Naive thymus-derived CD4-positive, alpha-beta T cell (primary cell): ENCODE results near the gene SYT1. TPM values are rescaled to one million over a fixed set of nuclear protein-coding genes. Genes with fewer than 3 reads are reported as not detected.

Experiments used
- ATAC-seq: fragments of 150-1000 bp; cut with Tn5 transposase; 2 replicates; pipeline ENCODE4 v1.10.0; 2021; ENCODE audit warnings: mild to moderate bottlenecking, moderate library complexity
- CTCF ChIA-PET: fragments of 350-600 bp; sonication (Branson Sonifier 250); formaldehyde crosslinking; loops from one replicate; lab custom pipeline; 2021; ENCODE audit warnings: antibody characterized with exemption; lab: Charles Lee
- POLR2A ChIA-PET: fragments of 350-600 bp; sonication (Branson Sonifier 250); formaldehyde crosslinking; loops from one replicate; lab custom pipeline; 2021; ENCODE audit warnings: antibody characterized with exemption, inconsistent platforms; lab: Charles Lee
- DNase-seq, 9 donors: peaks; one replicate each; pipeline versions ENCODE4 v3.0.0 to v3.0.0-alpha.2; 2020 to 2022; ENCODE audit warnings: mixed read lengths in 1 of 9
- H3K27ac ChIP-seq: one replicate; pipeline ENCODE4 v1.7.0; 2013; ENCODE audit warnings: mild to moderate bottlenecking, low read depth, low read length, moderate library complexity
- H3K27me3 ChIP-seq, 2 donors: one replicate each; pipeline ENCODE4 v1.7.0; 2013; ENCODE audit warnings: low read length in 2 of 2, mild to moderate bottlenecking in 2 of 2, moderate library complexity in 2 of 2; ENCODE audit not compliant: control insufficient read depth in 2 of 2, insufficient read depth in 2 of 2
- H3K36me3 ChIP-seq, 3 experiments: 1 replicate in 2 of 3; 2 replicates in 1 of 3; pipeline ENCODE4 v1.7.0; 2013; ENCODE audit warnings: low read length in 3 of 3, mild to moderate bottlenecking in 3 of 3, moderate library complexity in 1 of 3; ENCODE audit not compliant: insufficient read depth in 3 of 3, control insufficient read depth in 2 of 3
- H3K4me1 ChIP-seq, 2 donors: one replicate each; pipeline ENCODE4 v1.7.0; 2013; ENCODE audit warnings: low read length in 2 of 2, mild to moderate bottlenecking in 2 of 2, moderate library complexity in 1 of 2; ENCODE audit not compliant: control insufficient read depth in 2 of 2, insufficient read depth in 2 of 2
- H3K4me3 ChIP-seq: 2 replicates; pipeline ENCODE4 v1.7.0; 2013; ENCODE audit warnings: mild to moderate bottlenecking, low read length
- H3K9me3 ChIP-seq, 3 experiments: 1 replicate in 2 of 3; 2 replicates in 1 of 3; pipeline ENCODE4 v1.7.0; 2013; ENCODE audit warnings: low read length in 3 of 3; ENCODE audit not compliant: control insufficient read depth in 2 of 3
- H3K27ac Mint-ChIP-seq, 9 donors: one replicate each; pipeline ENCODE4 v1.8.0; 2020 to 2022; ENCODE audit warnings: mixed read lengths in 9 of 9, mild to moderate bottlenecking in 8 of 9, moderate library complexity in 5 of 9, inconsistent platforms in 2 of 9
- H3K27me3 Mint-ChIP-seq, 5 donors: one replicate each; pipeline ENCODE4 v1.8.0; 2021 to 2022; ENCODE audit warnings: mixed read lengths in 5 of 5, mild to moderate bottlenecking in 1 of 5
- H3K36me3 Mint-ChIP-seq, 5 donors: one replicate each; pipeline ENCODE4 v1.8.0; 2020 to 2022; ENCODE audit warnings: mixed read lengths in 5 of 5, mild to moderate bottlenecking in 3 of 5, inconsistent platforms in 1 of 5
- H3K4me1 Mint-ChIP-seq, 7 donors: one replicate each; pipeline ENCODE4 v1.8.0; 2020 to 2022; ENCODE audit warnings: mixed read lengths in 7 of 7, mild to moderate bottlenecking in 3 of 7, inconsistent platforms in 1 of 7
- H3K4me3 Mint-ChIP-seq, 10 donors: one replicate each; pipeline ENCODE4 v1.8.0; 2020 to 2022; ENCODE audit warnings: mild to moderate bottlenecking in 10 of 10, mixed read lengths in 10 of 10, moderate library complexity in 6 of 10, inconsistent platforms in 2 of 10
- H3K9me3 Mint-ChIP-seq, 11 donors: one replicate each; pipeline ENCODE4 v1.8.0; 2020 to 2022; ENCODE audit warnings: mixed read lengths in 11 of 11, mild to moderate bottlenecking in 4 of 11, inconsistent platforms in 1 of 11, moderate library complexity in 1 of 11
- intact Hi-C, 2 donors: fragments of 100-400 bp; cut with micrococcal nuclease; formaldehyde crosslinking; loops; one replicate each; pipeline ENCODE4 v1.15.1; 2023
- polyA plus RNA-seq, 2 donors: library from polyadenylated mRNA; unstranded; fragments of 300-500 nt; fragmentation: Illumina TruSeq; gene quantifications; one replicate each; pipeline ENCODE4 v1.2.3, GENCODE V29; 2021
- total RNA-seq, 6 experiments: library from RNA in 5 of 6; stranded (reverse) in 5 of 6; gene quantifications; 1 replicate in 5 of 6; 2 replicates in 1 of 6; pipeline ENCODE4 v1.2.3 and lab custom pipeline; 2021 to 2026

The SYT1 gene
- total and polyA plus RNA-seq, 7 experiments from 2014 or later: 0.98 TPM; not detected in 6

GRCh38 chr12:79115743-79116142, 251.2 kb downstream of the SYT1 start:
- no peaks in the 10 kb centered on the region for H3K4me1 Mint-ChIP-seq
- Histone ChIP-seq H3K4me1 (no peaks in the 10 kb centered on the region), H3K9me3 (no peaks in the 10 kb centered on the region), H3K36me3 (no peaks in the 10 kb centered on the region), H3K4me3 (no peak overlapping the region), H3K27ac (no peak overlapping the region), H3K27me3 (no peaks in the 10 kb centered on the region)
- ATAC-seq (no peak), DNase-seq (no peak)
- ChIA-PET CTCF (no interaction called here), POLR2A (no interaction called here)
- peaks cover 0 to 11% (median 0%) of the 10 kb centered on the region in 11 donors for H3K9me3 Mint-ChIP-seq
- intact Hi-C loops: no loop called here
- no peak overlapping the region for H3K27ac Mint-ChIP-seq
- H3K27me3 Mint-ChIP-seq: no peaks in the 10 kb centered on the region
- H3K36me3 Mint-ChIP-seq: no peaks in the 10 kb centered on the region
- H3K4me3 Mint-ChIP-seq: no peak overlapping the region

GRCh38 chr12:79119796-79120195, 255.2 kb downstream of the SYT1 start:
- ChIA-PET POLR2A (no interaction called here), CTCF (no interaction called here)
- Mint-ChIP-seq H3K27me3 (no peaks in the 10 kb centered on the region), H3K9me3 (peaks cover 0 to 5% (median 0%) of the 10 kb centered on the region in 11 donors), H3K27ac (no peak overlapping the region), H3K4me1 (no peaks in the 10 kb centered on the region), H3K36me3 (no peaks in the 10 kb centered on the region), H3K4me3 (no peak overlapping the region)
- intact Hi-C loops: no loop called here
- H3K27me3 ChIP-seq: no peaks in the 10 kb centered on the region
- ATAC-seq (no peak), DNase-seq (no peak)
- H3K36me3 ChIP-seq: no peaks in the 10 kb centered on the region
- no peaks in the 10 kb centered on the region for H3K9me3 ChIP-seq
- no peak overlapping the region for H3K4me3 ChIP-seq
- no peaks in the 10 kb centered on the region for H3K4me1 ChIP-seq
- H3K27ac ChIP-seq: no peak overlapping the region

GRCh38 chr12:79121486-79121885, 256.9 kb downstream of the SYT1 start:
- no peaks in the 10 kb centered on the region for H3K27me3 Mint-ChIP-seq
- CTCF ChIA-PET: no interaction called here

GRCh38 chr12:79124385-79124784, 259.8 kb downstream of the SYT1 start:
- no peaks in the 10 kb centered on the region for H3K36me3 ChIP-seq
- ATAC-seq (no peak), DNase-seq (no peak)
- no peak overlapping the region for H3K27ac ChIP-seq
- POLR2A ChIA-PET: no interaction called here
- no peak overlapping the region for H3K27ac Mint-ChIP-seq
- no peaks in the 10 kb centered on the region for H3K27me3 ChIP-seq
- intact Hi-C loops: no loop called here
- no peaks in the 10 kb centered on the region for H3K4me1 ChIP-seq
- no peaks in the 10 kb centered on the region for H3K36me3 Mint-ChIP-seq
- H3K27me3 Mint-ChIP-seq: no peaks in the 10 kb centered on the region
- H3K4me3 Mint-ChIP-seq: no peak overlapping the region
- H3K9me3 Mint-ChIP-seq: peaks cover 0 to 9% (median 0%) of the 10 kb centered on the region in 11 donors
- CTCF ChIA-PET: interaction anchor here (0.7 kb wide), 1 partner anchor 242 kb away, joined by 4 read pairs; no protein-coding TSS in a partner anchor
- H3K4me3 ChIP-seq: no peak overlapping the region
- no peaks in the 10 kb centered on the region for H3K4me1 Mint-ChIP-seq
- no peaks in the 10 kb centered on the region for H3K9me3 ChIP-seq

More at GRCh38 chr12:79121486-79121885, 256.9 kb downstream of the SYT1 start:
- no peak overlapping the region for H3K27ac Mint-ChIP-seq
- no peaks in the 10 kb centered on the region for H3K36me3 ChIP-seq
- no peak overlapping the region for H3K4me3 ChIP-seq
- H3K27me3 ChIP-seq: no peaks in the 10 kb centered on the region
- H3K4me1 ChIP-seq: no peaks in the 10 kb centered on the region
- no peaks in the 10 kb centered on the region for H3K36me3 Mint-ChIP-seq
- POLR2A ChIA-PET: no interaction called here
- DNase-seq (no peak), ATAC-seq (no peak)
- H3K4me3 Mint-ChIP-seq: no peak overlapping the region
- H3K9me3 Mint-ChIP-seq: peaks cover 0 to 7% (median 0%) of the 10 kb centered on the region in 11 donors
- intact Hi-C loops: no loop called here
- H3K9me3 ChIP-seq: no peaks in the 10 kb centered on the region
- H3K27ac ChIP-seq: no peak overlapping the region
- no peaks in the 10 kb centered on the region for H3K4me1 Mint-ChIP-seq

- Histone ChIP-seq H3K4me3 (no peak overlapping the region), H3K36me3 (no peaks in the 10 kb centered on the region), H3K9me3 (no peaks in the 10 kb centered on the region), H3K27me3 (no peaks in the 10 kb centered on the region), H3K4me1 (no peaks in the 10 kb centered on the region), H3K27ac (no peak overlapping the region)
- Mint-ChIP-seq H3K4me1 (no peaks in the 10 kb centered on the region), H3K27me3 (no peaks in the 10 kb centered on the region), H3K9me3 (peaks cover 0 to 11% (median 0%) of the 10 kb centered on the region in 11 donors), H3K36me3 (no peaks in the 10 kb centered on the region), H3K4me3 (no peak overlapping the region), H3K27ac (no peak overlapping the region)
- DNase-seq: no peak
- intact Hi-C loops: no loop called here
- ATAC-seq: no peak
- ChIA-PET POLR2A (no interaction called here), CTCF (no interaction called here)
Observed at GRCh38 chr12:79125358-79125757, 260.8 kb downstream of the SYT1 start.

- DNase-seq: no peak
Observed at GRCh38 chr12:79127271-79127751, 262.7 kb downstream of the SYT1 start.

GRCh38 chr12:79128956-79129355, 264.4 kb downstream of the SYT1 start:
- POLR2A ChIA-PET: no interaction called here
- CTCF ChIA-PET: no interaction called here
- intact Hi-C loops: no loop called here
- H3K36me3 ChIP-seq: no peaks in the 10 kb centered on the region
- ATAC-seq (no peak), DNase-seq (no peak)
- Mint-ChIP-seq H3K36me3 (no peaks in the 10 kb centered on the region), H3K27ac (no peak overlapping the region), H3K4me1 (no peaks in the 10 kb centered on the region), H3K9me3 (peaks cover 0 to 11% (median 4%) of the 10 kb centered on the region in 11 donors), H3K4me3 (no peak overlapping the region), H3K27me3 (no peaks in the 10 kb centered on the region)
- H3K4me1 ChIP-seq: no peaks in the 10 kb centered on the region
- no peaks in the 10 kb centered on the region for H3K9me3 ChIP-seq
- H3K4me3 ChIP-seq: no peak overlapping the region
- no peaks in the 10 kb centered on the region for H3K27me3 ChIP-seq
- no peak overlapping the region for H3K27ac ChIP-seq

More at GRCh38 chr12:79127271-79127751, 262.7 kb downstream of the SYT1 start:
- no peak for ATAC-seq
- no peak overlapping the region for H3K27ac Mint-ChIP-seq
- Histone ChIP-seq H3K4me3 (no peak overlapping the region), H3K36me3 (no peaks in the 10 kb centered on the region), H3K9me3 (no peaks in the 10 kb centered on the region), H3K4me1 (no peaks in the 10 kb centered on the region), H3K27me3 (no peaks in the 10 kb centered on the region), H3K27ac (no peak overlapping the region)
- intact Hi-C loops: no loop called here
- no peak overlapping the region for H3K4me3 Mint-ChIP-seq
- no peaks in the 10 kb centered on the region for H3K4me1 Mint-ChIP-seq
- H3K27me3 Mint-ChIP-seq: no peaks in the 10 kb centered on the region
- ChIA-PET POLR2A (no interaction called here), CTCF (no interaction called here)
- peaks cover 0 to 11% (median 3%) of the 10 kb centered on the region in 11 donors for H3K9me3 Mint-ChIP-seq
- no peaks in the 10 kb centered on the region for H3K36me3 Mint-ChIP-seq
